GM19467 (cell line): ENCODE results near the gene ZFP90.
"Not testable (repeated sequence)": the region's sequence is repeated elsewhere in the genome, so short reads cannot be mapped to it uniquely, and the experiment has no call there.

Source experiments
- ATAC-seq: cut with Tn5 transposase; IDR thresholded peaks from one replicate; pipeline ENCODE4 v1.9.1; 2021; ENCODE audit warnings: mild to moderate bottlenecking, moderate library complexity; ENCODE audit not compliant: unreplicated experiment

Gene ZFP90

GRCh38 chr16:68517606-68518166 is 21.4 kb upstream of the ZFP90 start:
- ATAC-seq = no peak

DNA sequence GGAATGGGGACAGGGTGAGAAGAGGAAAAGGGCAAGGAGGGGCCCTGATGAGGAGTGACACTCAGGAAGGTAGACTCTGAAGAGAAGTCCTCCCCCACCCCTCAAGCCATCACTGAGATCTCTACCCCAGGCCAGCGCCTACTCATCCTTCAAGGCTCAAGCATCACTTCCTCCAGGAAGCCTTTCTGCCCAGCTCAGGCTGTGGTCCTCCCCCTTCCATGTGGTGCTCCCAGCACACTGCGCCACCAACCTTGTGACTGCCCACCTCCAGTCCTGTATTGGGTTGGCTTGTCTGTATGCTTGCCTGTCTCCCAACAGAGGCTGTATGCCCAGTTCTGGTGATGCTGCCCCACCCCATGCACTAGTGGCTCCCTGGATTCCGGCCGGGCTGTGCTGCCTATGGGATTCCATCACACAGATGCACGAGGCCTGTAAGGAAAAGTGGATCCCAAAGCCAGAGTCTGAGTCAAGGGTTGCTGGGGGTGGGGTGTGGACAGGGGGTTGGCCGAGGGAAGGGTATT is 19.8 kb upstream of the ZFP90 start:
- no peak for ATAC-seq

GRCh38 chr16:68520649-68521086 is 18.4 kb upstream of the ZFP90 start:
- no peak for ATAC-seq

- no peak for ATAC-seq
These were observed 14.8 kb upstream of the ZFP90 start for GRCh38 chr16:68524069-68524820.

DNA sequence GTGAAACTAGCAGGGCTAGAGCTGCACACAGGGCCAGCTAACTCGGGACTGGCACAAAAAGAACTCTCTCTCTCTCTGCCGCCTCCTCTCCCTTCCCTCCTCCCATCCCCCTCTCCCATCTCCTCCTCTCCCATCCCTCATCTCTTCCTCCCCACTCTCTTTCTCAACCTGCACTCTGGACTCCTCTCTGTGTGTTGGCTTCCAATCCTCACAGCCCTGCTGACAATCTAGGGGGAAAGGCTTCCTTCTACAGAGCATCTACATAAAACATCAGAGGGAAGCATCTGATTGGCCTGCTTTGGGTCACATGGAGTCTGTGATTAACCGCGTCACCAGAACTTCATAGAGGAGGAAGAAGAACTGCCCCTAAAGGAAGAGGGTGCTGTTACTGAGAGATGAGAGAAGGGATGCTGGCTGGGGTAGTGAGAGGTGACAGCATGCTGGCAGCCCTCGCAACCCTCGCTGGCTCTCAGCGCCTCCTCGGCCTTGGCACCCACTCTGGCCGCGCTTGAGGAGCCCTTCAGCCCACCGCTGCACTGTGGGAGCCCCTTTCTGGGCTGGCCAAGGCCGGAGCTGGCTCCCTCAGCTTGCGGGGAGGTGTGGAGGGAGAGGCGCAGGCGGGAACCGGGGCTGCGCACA is 12.8 kb upstream of the ZFP90 start:
- ATAC-seq = no peak

- no peak for ATAC-seq
These were observed 12.3 kb upstream of the ZFP90 start for GRCh38 chr16:68526782-68527145.

GRCh38 chr16:68528233-68528632 is 10.9 kb upstream of the ZFP90 start:
- ATAC-seq = peak; percentile 26

DNA sequence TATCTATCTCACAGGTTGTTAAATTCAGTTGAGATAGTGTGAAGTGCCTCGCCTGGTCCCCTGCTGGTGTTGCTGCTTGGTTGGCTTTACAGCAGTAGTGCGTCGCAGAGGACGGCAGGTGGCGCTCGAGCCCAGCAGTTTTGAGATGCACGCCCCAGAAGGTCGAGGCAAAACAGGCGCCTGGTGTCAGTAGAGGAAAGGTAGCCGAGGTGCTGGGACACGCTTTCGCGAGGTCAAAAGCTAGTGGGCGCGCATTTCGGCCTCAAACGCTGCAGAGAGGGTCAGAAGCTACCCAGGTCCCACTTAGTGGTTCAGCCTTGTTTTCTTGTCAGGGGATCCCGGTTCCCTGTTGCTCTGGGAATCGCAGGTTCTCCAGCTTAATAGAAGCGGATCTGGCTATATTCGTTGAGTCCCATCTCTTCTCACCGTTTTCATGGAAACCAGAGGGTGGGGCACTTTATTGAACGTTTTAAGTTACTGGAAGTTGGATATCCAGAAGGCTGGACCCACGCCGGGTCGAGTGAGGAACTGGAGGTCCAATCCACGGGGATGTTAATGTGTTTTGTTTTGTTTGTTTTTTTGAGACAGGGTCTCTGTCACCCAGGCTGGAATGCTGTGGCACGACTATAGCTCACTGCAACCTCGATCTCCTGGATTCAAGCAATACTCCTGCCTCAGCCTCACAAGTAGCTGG is 10.3 kb upstream of the ZFP90 start:
- ATAC-seq = peak; percentile 78

- no peak for ATAC-seq
These were observed 9.5 kb upstream of the ZFP90 start for GRCh38 chr16:68529608-68529930.

GRCh38 chr16:68529931-68530701 is 9.0 kb upstream of the ZFP90 start:
- peak; percentile 72 for ATAC-seq

- no peak for ATAC-seq
These were observed 5.2 kb upstream of the ZFP90 start for GRCh38 chr16:68533937-68534336.

DNA sequence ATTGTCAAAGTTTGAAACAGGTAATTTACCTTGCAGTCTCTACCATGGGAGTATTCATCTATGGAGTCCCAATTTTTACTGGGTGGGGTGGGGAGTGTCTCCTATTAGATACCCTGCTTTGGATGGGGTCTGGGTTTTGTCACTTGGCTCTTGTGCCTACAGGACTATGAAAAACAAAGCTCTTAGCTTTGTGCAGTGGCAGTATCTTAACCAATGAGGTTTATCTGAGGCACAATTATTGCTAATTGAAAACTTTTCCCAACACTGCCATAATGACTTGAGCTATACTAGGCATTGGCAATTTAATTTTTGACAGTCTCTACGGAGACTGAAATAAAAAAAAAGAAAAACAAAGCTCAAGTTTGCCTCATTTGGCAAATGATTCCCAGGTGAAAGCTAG is 3.8 kb upstream of the ZFP90 start:
- ATAC-seq = no peak

GRCh38 chr16:68539711-68540239 is 684 bp downstream of the ZFP90 start:
- no peak for ATAC-seq

GRCh38 chr16:68548947-68549346 is 9.9 kb downstream of the ZFP90 start:
- ATAC-seq = no peak

GRCh38 chr16:68553186-68553585 is 14.1 kb downstream of the ZFP90 start:
- ATAC-seq = no peak

DNA sequence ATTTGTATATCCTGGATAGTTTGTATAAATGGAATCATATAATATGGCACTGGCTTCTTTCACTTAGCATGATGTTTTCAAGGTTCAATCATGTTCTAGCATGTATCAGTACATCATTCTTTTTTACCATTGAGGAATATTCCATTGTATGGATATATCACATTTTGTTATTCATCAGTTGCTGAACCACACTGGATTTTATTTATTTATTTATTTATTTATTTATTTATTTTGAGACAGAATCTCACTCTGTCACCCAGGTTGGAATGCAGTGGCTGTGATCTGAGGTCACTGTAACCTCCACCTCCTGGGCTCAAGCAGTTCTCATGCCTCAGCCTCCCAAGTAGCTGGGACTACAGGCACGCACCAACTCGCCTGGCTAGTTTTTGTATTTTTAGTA is 21.2 kb downstream of the ZFP90 start:
- ATAC-seq = not testable (repeated sequence)

DNA sequence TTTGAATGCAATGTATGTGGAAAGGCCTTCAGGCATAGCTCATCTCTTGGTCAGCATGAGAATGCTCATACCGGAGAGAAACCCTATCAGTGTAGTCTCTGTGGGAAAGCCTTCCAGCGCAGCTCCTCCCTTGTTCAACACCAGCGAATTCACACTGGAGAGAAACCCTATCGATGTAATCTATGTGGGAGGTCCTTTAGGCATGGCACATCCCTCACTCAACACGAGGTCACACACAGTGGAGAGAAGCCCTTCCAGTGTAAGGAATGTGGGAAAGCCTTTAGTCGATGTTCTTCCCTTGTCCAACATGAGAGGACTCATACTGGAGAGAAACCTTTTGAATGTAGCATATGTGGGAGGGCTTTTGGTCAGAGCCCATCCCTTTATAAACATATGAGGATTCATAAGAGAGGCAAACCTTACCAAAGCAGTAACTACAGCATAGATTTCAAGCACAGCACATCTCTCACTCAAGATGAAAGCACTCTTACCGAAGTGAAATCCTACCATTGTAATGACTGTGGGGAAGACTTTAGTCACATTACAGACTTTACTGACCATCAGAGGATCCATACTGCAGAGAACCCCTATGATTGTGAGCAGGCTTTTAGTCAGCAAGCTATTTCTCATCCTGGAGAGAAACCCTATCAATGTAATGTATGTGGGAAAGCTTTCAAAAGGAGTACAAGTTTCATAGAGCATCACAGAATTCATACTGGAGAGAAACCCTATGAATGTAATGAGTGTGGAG is 24.7 kb downstream of the ZFP90 start:
- ATAC-seq = no peak

GRCh38 chr16:68564382-68564985 is 25.4 kb downstream of the ZFP90 start:
- ATAC-seq = no peak

GRCh38 chr16:68574479-68574878 is 35.4 kb downstream of the ZFP90 start:
- no peak for ATAC-seq
